ENCODE measurements around the gene ACTRT2.

ACTRT2 gene

DNA sequence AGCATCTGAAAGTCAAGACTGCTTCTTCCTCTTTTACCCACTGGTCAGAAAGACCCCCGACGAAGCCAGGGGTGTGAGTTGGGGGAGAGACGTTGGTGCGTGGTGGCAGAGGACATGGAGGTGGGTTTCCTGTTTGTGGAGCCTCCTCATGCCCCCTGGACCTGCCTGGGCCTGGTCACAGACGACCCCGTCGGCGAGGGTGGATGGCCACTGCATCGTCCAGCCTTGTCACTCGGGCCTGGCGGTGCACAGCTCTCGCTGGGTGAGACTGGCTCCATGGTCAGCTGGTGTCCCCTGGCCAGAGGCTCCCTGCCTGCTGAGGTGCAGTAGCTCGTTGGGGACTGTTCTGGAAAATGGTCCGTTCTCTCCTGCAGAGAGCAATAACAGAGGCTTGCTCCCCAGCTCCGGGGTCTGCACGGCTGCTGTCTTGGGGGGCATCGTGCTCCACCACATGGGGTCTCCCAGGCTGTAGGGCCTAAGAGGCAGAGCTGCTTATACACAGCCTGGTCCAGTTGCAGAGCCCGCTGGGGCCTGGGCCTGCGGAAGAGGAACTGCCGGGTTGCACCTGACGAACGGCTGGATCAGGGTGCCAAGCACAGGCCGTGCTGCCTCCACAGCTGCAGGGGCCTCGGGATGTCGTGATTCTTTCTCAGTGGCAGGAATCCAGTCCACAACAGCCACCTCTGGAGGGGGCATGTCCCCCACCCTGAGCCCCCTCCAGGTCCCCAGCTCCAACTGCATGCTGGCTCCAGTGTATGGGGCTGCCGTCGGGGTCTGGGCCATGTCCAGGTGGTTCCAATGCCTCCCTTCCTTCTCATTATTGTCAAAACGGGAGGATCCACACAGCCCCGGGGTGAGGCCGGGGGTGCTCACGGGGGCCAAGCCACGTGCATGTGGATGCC is 18.0 kb upstream of the ACTRT2 start:
- DNase-seq (ENCODE audit: low read depth in 2 of 2): no peak

DNA sequence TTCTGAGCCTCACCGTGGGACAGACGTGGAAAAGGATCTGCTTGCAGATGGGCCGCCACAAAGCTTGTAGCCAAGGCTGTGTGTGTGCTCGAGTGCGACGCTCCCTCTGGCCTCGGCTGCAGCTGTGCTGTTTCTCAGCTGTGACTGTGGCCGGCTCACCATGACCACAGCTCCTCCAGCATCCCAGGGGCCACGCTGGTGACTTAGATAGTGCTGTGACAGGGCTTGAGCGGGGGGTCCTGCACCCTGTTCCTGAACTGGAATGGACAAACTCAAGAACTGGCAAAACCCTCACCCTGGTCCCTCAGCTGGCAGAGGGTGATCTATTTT is 17.4 kb upstream of the ACTRT2 start:
- DNase-seq (ENCODE audit: low read depth in 2 of 2): no peak

DNA sequence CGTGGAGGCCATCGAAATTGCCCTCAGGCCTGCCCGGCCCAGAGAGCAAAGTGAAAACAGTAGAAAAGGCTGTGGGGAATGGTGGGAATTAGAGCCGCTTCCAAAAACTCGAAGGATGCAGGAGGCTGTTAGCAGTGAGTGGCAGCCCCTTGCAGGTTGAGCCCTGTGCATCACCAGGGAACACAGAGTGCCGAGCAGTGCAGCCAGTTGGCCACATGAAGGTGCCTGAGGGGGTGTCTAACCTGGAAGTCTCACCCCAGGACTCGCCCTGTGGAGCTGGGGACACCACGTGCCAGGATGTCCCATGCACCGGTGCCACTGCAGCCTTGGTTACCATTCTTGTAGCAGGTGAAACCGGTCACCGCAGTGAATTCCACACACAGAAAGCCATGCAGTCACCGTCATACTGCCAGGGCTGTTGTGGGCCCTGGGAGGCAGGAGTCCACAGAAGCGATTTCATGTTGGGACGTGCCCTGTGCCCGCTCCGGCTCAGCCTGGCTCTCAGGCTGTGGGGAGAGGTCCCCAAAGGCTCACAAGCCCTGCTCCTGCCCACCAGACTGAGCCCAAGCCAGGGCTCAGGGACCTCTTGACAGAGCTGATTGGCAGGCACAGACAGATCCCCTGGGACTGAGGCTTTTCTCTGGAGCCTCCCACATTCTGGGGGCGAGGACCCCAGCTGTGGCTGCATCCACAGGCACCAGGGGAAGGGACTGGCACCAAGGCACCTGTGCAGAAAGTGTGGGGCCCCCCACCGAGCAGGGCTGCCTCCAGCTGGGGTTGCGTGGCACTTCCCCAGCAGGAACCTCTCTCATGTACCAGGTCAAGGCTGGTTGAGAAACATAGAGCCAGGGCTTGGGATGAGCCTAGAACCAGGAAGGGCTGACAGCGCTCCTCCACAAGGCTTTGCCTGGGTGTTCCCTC is 16.7 kb upstream of the ACTRT2 start:
- no peak for DNase-seq (ENCODE audit: low read depth in 2 of 2)

DNA sequence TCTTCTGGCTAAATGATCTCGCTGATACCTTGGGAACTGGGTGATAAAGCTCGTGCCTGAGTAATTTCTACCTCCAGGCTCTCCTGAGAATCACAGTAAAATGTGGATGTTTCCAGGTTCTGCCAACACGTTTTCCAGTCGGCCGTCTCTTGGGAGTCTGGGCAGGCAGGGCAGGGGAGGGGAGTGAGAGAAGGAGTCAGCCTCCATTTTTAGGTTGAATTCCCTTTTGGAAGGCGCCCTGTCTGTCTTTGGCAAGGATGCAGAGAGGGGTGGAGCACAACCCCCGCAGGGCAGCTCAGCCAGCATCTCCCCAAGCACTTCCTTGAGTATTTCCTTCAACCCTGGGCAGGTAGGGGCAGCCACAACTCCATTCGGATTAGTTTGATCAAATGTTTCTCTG is 15.5 kb upstream of the ACTRT2 start:
- DNase-seq (ENCODE audit: low read depth in 2 of 2): no peak

DNA sequence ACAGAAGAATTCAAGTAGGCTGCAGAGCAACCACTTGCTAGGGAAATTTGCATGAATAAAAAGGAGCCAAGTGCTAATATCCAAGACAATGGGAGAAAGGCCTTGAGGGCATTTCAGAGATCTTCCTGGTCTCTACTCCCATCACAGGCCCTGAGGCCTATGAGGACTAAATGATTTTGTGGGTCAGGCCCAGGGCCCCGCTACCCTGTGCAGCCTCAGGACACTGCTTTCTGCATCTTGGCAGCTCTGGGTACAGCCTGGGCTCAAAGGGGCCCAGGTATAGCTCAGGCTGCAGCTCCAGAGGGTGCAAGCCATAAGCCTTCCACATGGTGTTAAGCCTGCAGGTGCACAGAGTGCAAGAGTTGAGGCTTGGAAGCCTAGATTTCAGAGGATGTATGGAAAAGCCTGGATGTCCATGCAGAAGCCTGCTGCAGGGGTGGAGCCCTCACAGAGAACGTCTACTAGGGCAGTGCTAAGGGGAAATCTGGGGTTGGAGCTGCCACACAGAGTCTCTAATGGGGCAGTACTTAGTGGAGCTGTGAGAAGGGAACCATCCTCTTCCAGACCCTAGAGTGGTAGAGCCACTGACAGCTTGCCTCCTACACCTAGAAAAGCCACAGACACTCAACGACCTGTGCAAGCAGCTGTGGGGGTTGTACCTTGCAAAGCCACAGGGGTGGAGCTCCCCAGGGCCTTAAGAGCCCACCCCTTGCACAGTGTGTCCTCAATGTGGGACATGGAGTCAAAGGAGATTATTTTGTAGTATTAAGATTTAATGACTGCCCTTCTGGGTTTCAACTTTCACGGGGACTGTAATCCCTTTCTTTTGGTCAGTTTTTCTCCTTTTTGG is 13.7 kb upstream of the ACTRT2 start:
- no peak for DNase-seq (ENCODE audit: low read depth in 2 of 2)

DNA sequence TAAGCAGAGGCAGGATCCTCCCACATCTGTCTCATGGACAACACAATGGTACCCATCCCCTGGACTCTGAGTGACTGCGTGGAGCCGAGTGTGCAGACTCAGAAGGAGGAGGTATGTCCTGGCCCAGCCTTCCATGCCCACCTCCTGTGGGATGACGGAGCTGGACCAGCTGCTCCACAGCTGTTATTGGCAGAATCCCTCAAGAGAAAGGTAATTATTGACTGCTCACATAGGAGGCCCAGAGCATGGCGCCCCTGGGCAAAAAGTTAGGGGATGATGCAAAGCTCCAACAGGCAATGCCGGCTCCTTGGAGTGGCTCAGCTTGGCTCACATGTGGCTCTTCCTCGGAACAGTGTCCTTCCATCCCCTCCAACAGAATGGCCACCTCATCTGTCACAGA is 12.2 kb upstream of the ACTRT2 start:
- no peak for DNase-seq (ENCODE audit: low read depth in 2 of 2)

DNA sequence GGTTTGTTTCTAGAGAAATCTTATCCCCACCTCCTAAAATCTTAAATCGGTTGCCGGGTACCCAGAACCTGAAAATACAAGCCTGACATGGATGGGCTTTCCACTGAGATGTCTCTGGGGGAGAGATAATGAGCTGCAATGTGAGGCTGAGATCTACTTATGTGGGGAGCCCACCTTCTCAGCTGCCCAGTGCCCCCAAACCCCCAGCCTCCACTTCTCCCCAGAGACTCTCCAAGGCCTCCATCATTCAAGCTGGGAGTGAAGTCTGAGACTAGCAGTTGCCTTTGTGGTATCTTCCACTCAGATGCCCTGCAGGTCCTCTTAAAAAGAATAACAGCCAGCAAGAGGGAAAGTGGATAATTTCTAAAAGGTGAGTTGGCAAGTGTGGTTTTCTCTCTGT is 11.7 kb upstream of the ACTRT2 start:
- no peak for DNase-seq (ENCODE audit: low read depth in 2 of 2)

DNA sequence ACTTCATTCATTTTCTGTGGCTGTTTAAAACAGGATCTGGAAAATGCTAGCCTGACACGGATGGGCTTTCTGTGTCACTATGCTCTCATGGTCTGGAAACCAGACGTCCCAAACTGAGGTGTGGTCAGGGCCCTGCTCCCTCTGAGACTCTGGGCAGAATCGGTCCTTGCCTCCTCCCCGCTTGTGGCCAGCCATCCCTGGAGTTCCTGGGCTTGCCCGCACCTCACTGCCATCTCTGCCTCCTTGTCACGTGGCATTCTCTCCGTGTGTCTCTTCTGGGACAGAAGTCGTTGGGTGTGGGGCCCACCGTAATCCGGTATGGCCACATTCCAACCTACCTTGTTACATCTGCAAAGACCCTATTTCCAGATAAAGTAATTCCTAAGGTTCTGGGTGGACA is 10.1 kb upstream of the ACTRT2 start:
- no peak for DNase-seq (ENCODE audit: low read depth in 2 of 2)

DNA sequence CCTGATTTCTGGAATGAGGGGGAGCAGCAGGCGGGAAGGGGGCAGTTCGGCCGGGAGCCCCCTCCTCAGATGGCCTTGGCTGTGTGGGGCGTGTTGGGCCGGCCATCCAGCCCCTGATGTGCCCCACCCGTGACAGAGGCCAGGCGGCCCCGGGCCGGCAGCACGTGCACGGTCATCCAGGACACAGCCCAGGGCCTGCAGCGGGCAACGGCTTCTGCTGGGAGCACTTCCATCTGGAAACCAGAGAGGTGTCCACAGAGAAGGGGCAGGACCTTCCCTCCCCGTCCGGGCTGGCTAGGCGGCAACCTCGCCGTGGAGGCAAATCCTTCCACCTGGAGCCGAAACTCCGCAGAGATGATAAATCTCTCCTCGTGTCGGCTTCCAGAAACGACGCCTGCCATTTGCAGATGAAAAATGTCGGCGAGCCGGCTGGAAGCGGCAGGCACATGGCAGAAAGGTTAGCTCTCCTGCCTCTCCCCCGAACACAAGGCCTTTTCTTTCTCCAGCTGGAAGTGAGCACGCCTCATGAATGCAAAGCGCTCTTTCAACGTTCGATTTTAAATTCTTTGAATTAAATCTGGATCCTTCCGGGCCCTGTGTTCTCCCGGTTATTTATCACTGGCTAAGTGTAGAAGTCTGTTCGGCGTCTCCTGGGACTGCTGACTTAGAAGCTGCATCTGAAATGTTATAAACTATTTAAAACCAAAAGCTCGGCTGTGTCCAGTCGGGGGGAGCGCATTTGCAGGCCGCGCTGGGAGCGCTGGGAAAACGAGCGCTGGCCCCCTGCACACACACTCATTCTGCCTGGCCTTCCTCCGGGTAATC is 9.4 kb upstream of the ACTRT2 start:
- DNase-seq (ENCODE audit: low read depth in 2 of 2): no peak

DNA sequence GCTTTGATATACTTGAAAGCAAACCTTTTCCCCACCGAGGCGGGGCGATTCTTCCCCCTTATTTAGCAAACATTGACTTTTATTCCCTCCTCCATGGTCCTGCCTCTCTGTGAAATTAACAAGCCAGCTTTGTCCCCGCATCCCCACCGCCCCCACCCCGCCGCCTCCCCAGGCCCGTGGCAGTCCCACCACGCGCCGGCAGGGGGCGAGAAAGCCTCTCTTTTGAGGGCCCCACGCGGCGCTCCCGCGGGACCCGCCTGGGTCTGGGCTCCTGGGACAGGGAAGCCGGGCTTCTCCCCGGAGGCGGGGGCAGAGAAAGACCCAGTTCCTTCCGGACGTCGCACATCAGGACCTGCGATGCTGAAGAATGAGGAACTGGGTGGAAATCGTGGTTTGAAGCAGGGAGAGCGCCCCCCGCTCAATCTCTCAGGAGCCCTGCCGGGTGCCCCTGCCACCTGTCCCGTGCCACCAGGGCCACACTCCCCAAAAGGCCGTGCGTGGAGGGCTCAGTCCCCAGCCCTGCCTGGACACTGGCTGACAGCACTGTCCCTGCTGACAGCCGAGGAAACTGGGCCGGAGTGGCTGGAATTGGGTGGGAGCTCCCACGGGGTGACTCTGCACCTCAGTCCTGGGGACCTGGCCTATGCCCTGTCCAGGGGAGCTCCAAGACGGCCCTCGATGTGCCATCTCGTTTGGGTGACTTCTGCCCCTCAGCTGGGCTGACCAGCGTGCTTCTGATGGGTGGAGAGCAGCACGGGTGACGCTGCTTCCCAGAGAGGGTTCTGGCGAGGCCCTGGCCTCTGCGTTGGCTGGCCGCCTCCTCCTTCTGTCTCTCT is 8.6 kb upstream of the ACTRT2 start:
- DNase-seq (ENCODE audit: low read depth in 2 of 2): peak; percentile 40 to 65

DNA sequence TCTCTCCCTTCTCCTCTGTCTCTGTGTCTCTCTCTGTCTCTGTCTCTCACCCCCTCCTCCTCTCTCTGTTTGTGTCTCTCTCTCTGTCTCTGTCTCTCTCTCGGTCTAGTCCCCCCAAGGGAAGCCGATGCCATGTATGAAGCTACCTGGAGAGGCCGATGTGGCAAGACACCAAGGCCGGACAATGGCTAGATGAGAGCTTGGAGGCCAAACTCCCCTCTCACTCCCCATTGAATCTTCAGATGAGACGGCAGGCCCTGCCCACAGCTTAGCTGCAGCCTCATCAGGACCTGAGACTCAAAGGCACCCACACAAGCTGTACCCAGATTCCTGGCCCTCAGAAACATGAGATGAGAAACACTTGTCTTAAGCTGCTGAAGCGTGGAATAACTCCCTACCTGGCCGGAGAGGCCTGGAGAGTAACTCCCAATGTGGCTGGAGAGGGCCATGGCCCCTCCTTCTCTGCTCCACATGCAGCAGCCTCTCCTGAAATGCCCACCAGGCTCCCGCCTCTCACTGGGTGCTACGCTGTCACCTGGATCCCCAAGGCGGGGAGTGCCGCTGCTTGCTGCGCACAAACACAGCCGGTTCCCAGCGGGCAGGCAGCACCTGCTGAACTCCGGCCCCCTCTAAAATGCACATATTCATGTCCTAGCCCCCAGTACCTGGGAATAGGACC is 7.8 kb upstream of the ACTRT2 start:
- DNase-seq (ENCODE audit: low read depth in 2 of 2): no peak

DNA sequence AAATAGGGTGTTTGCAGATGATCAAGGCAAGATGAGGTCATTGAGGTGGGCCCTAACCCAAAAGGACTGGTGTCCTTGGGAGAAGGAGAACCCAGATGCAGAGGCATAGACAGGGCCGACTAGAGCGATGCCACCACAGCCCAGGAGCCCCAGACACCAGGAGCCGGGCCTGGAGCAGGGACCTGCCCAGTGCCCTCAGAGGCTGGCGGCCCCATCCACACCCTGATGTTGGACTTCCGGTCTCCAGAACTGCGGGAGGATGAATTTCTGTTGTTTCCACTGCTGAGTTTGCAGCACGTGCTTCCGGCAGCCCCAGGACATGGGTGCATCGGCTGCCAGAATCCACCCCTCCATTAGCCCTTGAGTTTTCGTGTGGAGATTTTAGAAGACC is 7.2 kb upstream of the ACTRT2 start:
- no peak for DNase-seq (ENCODE audit: low read depth in 2 of 2)

DNA sequence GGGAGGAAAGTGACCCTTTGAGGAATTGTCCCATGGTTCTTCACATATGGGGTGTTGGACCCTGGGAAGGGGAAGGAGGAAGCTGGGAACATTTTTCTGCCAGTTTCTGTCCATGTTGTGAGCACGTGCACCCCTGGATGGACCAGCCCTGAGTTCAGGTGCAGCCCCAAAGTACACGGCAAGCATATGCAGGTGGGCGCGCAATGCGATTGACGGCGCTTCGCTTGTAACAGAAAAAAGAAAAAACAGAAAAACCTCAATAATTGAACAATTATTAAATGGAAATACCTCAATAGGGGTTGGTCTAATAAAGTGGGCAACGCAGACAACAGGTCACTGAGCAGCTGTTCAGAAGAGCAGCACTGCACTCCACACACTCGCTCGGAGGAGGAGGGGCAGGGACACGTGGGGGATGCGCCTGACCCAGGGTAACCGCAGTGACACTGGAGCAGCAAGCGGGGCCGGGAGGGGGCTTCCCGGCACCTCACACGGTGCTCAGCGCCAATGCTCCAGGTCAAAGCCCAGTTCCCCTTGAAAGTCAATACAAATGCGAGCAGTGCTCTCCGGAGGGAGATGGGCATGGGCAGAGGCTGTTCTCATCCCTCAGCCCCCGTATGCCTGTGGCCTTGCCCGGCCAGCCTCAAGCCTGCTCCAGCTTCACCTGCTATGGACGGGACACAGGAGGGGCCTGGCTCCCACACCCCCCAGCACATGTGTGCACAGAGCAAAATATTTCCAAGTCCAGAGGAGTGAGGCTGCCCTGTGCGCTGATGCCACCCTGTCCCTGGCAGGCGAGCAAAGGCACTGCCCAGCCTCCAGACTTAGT is 6.6 kb upstream of the ACTRT2 start:
- DNase-seq (ENCODE audit: low read depth in 2 of 2): no peak

DNA sequence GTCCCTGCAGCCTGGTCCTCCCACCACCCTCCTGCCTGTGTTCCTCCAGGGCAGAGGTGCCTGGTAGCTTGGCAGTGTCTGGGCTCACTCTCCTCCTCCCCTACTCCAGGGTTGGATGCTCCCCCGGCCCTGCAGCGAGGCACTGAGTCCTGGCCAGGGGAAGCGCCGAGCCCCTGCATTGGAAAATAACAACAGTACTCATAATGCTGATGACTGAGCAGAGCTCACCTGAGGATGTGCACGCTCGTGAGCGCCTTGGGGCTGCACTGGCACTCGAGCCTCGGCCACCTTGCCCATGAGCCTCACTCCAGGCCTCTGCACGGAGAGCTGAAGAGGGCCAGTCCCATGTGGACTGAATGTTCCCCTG is 6.0 kb upstream of the ACTRT2 start:
- DNase-seq (ENCODE audit: low read depth in 2 of 2): no peak

DNA sequence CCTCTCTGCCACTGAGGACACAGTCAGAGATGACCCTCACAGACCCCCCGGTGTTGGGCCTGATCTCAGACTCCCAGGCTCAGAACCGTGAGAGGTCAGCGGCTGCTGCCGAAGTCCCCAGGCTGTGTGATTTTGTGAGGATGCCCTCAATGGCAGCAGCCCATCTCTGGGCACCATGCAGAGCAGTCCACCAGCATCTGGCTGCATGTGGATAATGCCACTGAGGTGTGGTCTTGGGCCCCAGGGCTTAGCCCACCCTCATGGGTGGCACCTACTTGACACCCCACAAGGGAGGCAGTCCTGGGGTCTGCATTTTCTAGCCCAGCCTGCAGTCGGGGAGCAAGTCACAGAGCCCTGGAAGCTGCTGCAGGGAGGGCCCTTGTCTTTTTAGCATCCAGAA is 5.5 kb upstream of the ACTRT2 start:
- no peak for DNase-seq (ENCODE audit: low read depth in 2 of 2)

DNA sequence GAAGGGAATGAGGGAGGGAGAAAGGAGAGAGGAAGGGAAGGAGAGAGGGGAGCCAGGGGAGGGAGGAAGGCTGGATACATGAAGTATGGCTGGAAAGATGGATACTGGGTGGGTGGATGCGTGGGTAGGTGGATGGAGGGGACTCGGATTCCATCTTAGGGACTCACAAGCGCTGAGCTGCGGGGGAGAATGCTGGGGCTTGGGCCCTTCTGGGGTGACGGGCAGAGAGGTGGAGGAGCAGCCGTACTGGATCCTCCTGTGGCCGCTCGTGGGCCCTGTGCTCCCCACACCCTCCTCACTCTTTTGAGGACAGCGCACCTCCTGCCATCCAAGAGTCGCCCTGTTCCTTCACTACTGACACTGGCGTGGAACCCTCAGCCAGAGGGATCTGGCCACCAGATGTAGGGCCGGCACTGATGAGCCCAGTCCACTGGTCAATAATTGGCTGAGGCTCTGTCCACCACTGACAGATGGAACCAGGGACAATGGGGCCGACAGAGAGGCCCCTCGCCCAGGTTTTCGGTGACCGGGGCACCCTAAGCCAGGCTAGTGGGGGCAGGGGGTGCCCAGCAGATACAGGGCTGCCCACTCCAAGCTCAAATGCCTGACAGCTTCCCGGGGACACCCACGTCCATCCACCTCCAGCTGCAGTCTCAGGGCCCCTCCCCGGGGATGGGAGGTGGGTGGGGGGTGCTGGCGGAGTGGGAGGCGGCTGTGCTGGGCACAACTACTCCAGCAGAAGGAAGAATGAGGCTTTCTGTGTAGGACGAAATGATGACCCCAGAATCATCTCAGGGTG is 4.4 kb upstream of the ACTRT2 start:
- DNase-seq (ENCODE audit: low read depth in 2 of 2): no peak

DNA sequence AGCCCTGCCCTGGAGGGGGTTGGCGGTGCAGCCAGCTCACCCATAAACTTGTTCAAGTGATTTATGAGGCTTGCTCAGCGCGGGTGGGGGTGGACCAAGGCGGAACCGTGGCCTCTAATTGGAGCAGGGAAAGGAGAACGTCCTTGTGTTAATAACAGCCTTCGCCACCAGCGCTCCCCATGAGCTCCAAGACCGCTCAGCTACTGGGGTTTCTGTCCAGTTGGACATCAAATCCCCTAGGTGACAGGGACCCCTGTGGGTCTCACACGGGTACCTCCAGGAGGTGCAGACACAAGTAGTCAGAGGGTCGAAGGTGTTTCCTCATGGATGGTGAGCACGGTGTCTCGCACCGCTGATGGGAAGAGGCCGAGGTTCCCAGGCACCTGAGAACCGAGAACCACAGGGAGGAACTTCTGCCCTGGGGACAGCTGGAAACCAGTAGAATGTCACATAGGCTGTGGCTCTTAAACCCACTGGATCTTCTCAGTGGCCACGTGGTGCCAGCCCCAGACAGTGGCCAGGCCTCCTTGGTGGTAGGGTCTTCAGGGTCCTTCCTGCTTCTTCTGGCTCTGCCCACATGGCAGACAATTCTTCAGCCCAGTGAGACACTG is 3.7 kb upstream of the ACTRT2 start:
- no peak for DNase-seq (ENCODE audit: low read depth in 2 of 2)

DNA sequence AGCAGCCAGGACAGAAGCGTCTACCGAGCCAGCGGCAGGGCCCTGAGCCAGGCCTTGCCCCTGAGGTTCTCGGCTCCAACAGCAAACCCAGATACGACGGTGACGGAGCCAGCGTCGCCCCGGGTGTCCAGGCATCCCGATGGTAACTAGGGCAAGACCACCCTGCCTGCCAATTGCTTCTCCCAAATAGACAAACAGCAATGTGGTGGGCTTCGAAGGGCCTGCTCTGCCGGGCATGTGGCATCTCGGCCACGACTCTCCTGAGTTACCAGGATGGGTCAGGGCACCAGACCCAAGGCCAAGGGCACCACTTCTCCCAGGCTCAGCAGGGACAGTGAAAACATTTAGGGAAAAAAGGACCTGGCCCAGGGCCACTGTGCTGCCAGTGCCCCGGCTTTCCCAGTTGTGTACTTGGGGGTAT is 3.2 kb upstream of the ACTRT2 start:
- no peak for DNase-seq (ENCODE audit: low read depth in 2 of 2)

All from stimulated activated CD4-positive, alpha-beta T cell treated with anti-CD3 and anti-CD28 coated beads, Interleukin-4, amount 100 ng/mL, for 48 hours (primary cell).